RWPE2 (cell line): ENCODE results near the gene CGNL1.

Experiments
- ATAC-seq: fragments of 200-7000 bp; cut with Tn5 transposase; 3 replicates; pipeline ENCODE4 v1.9.1; 2021; ENCODE audit warnings: low read depth
- DNase-seq: peaks from one replicate; pipeline ENCODE4 v3.0.0-alpha.2; 2020; ENCODE audit warnings: low spot score
- H3K27ac ChIP-seq: fragments of 450-650 bp; 2 replicates; pipeline ENCODE4 v1.5.1; 2017; ENCODE audit warnings: mild to moderate bottlenecking; ENCODE audit not compliant: poor library complexity, severe bottlenecking
- H3K27me3 ChIP-seq: fragments of 250-450 bp; sonication (Bioruptor Pico); 2 replicates; pipeline ENCODE4 v1.5.1; 2021; ENCODE audit warnings: mild to moderate bottlenecking, moderate library complexity; ENCODE audit not compliant: insufficient read depth, poor library complexity, severe bottlenecking
- H3K36me3 ChIP-seq: fragments of 250-450 bp; sonication (Bioruptor Pico); 2 replicates; pipeline ENCODE4 v1.5.1; 2020; ENCODE audit warnings: low read depth, mild to moderate bottlenecking, moderate library complexity
- H3K4me1 ChIP-seq: fragments of 250-450 bp; sonication (Bioruptor Pico); 2 replicates; pipeline ENCODE4 v1.5.1; 2021; ENCODE audit warnings: mild to moderate bottlenecking, moderate library complexity; ENCODE audit not compliant: insufficient read depth, poor library complexity, severe bottlenecking
- H3K4me3 ChIP-seq: fragments of 250-450 bp; sonication (Bioruptor Pico); 2 replicates; pipeline ENCODE4 v1.5.1; 2021; ENCODE audit warnings: mild to moderate bottlenecking, moderate library complexity; ENCODE audit not compliant: severe bottlenecking
- H3K9me3 ChIP-seq: fragments of 250-450 bp; sonication (Bioruptor Pico); 2 replicates; pipeline ENCODE4 v1.5.1; 2021; ENCODE audit warnings: mild to moderate bottlenecking, moderate library complexity; ENCODE audit not compliant: severe bottlenecking
- CTCF ChIP-seq: fragments of 450-650 bp; IDR thresholded peaks from one replicate; pipeline ENCODE4 v1.5.1; 2017; ENCODE audit warnings: mild to moderate bottlenecking, moderate library complexity; ENCODE audit not compliant: poor library complexity, severe bottlenecking

The CGNL1 gene

GRCh38 chr15:57421551-57421950, 45.2 kb downstream of the CGNL1 start:
- H3K36me3 ChIP-seq: no peaks in the 10 kb centered on the region
- H3K9me3 ChIP-seq: no peaks in the 10 kb centered on the region
- no peaks in the 10 kb centered on the region for H3K27me3 ChIP-seq
- ATAC-seq (no peak), DNase-seq (no peak)
- no peak for TF ChIP-seq CTCF
- no peak overlapping the region for H3K27ac ChIP-seq
- H3K4me3 ChIP-seq: no peak overlapping the region
- H3K4me1 ChIP-seq: no peaks in the 10 kb centered on the region

DNA sequence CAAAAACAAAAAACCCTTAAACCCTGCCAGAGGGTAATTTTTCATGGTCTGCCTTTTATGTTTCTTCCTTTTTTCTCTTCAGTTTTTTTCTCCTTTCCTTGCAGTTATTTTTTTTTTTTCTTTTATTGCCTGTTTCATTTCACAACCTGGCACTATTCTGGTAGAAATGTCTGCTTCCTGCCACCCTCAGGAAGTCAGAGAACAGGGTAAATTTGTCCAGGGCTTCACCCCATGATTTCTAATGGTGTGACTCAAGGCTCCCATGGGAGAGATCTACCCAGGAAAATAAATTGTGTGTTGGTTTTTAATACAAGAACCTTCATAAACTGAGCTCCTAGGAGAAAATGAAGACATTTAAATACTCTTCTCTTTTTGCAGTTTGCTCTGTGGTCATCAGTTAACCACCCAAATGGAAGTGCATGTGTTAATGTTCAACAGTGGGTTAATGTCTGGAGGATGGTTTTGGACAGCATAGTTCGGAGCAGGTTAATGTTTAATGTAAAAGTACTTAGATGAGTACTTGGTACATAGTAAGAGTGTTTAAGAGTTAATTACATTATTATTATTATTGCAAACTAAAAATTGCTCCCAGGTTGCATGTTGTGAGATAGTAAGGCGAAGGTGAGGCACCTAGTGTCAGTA, 45.9 kb downstream of the CGNL1 start:
- Histone ChIP-seq H3K36me3 (no peaks in the 10 kb centered on the region), H3K9me3 (no peaks in the 10 kb centered on the region), H3K27me3 (no peaks in the 10 kb centered on the region), H3K4me3 (no peak overlapping the region), H3K27ac (no peak overlapping the region), H3K4me1 (no peaks in the 10 kb centered on the region)
- ATAC-seq: no peak
- DNase-seq: no peak
- no peak for TF ChIP-seq CTCF

GRCh38 chr15:57423599-57424140, 47.4 kb downstream of the CGNL1 start:
- no peaks in the 10 kb centered on the region for H3K36me3 ChIP-seq
- TF ChIP-seq CTCF: no peak
- H3K9me3 ChIP-seq: no peaks in the 10 kb centered on the region
- H3K27me3 ChIP-seq: no peaks in the 10 kb centered on the region
- ATAC-seq (no peak), DNase-seq (no peak)
- no peak overlapping the region for H3K27ac ChIP-seq
- H3K4me1 ChIP-seq: no peaks in the 10 kb centered on the region
- no peak overlapping the region for H3K4me3 ChIP-seq

DNA sequence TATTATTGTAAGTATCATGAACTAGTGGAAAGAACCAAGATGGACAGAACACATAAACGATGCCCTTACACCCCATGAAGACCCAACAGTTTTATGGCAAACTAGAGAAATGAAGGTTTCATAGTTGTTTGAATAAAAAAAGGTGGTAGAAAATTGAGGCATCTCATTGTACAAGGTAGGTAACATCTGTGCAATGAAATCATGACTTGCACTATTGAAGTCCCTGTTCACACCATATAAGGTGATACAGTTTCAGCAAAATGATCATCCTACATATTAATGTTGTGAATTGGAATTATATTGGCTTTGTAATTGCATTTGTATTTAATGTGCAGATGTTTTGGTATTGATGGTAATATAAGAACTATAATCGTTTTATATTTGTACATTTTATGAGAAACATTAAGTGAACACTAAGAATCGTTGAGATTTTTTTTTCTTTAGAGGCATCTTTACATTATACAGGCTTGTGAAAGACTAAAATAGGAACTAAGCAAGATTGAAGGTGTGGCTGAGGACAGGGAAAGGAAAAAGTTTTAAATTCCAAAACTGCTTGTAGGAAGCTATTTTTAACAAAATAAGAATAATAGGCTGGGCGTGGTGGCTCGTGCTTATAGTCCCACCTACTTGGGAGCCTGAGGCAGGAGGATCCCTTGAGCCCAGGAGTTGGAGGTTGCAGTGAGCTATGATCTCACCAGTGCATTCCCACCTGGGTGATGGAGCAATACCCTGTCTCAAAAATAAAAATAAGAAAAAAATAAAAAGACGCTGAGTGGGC, 48.5 kb downstream of the CGNL1 start:
- ATAC-seq (no peak), DNase-seq (no peak)
- H3K27ac ChIP-seq: no peak overlapping the region
- no peak overlapping the region for H3K4me3 ChIP-seq
- no peak for TF ChIP-seq CTCF
- H3K4me1 ChIP-seq: no peaks in the 10 kb centered on the region
- no peaks in the 10 kb centered on the region for H3K9me3 ChIP-seq
- H3K27me3 ChIP-seq: no peaks in the 10 kb centered on the region
- no peaks in the 10 kb centered on the region for H3K36me3 ChIP-seq

DNA sequence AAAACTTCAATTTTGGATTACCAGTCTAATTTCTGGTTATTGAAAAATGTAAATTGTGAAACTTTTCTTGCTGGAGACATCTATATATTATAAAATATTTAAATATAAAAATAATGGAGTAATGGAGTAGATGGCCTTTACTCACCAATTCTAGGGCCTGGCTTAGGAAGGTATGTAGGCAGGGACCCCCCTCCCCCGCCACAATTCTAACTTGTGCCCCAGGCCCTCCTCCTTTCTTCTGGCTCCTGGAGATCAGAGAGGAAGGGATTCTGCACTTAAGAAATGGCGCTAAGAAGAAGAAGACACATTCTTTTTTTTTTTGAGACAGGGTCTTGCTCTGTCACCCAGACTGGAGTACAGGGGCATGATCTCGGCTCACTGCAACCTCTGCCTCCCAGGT, 49.5 kb downstream of the CGNL1 start:
- DNase-seq (no peak), ATAC-seq (no peak)
- no peak for TF ChIP-seq CTCF
- Histone ChIP-seq H3K27me3 (no peaks in the 10 kb centered on the region), H3K36me3 (no peaks in the 10 kb centered on the region), H3K27ac (no peak overlapping the region), H3K9me3 (no peaks in the 10 kb centered on the region), H3K4me1 (no peaks in the 10 kb centered on the region), H3K4me3 (no peak overlapping the region)
